ENCODE results near the gene ARHGAP18.

ARHGAP18 gene

DNA sequence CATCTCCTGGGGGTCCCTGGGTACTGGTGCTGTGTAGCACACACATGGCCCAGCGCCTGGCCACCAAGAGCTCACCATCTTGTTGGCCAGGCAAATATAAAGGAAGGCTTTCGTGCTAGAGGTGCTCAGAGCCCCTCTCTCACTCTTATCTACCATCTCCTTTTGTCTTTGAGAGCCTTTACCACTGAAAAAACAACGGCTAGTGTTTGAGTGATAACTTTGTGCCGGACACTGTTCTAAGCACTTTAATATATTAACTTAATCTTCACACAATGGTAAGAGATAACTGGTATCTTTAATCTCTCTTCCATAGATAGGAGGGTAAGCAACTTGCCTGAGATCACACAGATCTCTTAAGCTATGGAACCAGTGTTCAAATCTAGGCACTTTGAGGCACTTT lies 21.5 kb upstream of the ARHGAP18 start:
- Mint-ChIP-seq H3K9me3 (no peaks in the 10 kb centered on the region), H3K27me3 (ENCODE audit: low read depth, poor library complexity) (no peaks in the 10 kb centered on the region), H3K27ac (no peak overlapping the region), H3K36me3 (ENCODE audit: low read depth) (no peaks in the 10 kb centered on the region), H3K4me3 (no peak overlapping the region), H3K4me1 (no peaks in the 10 kb centered on the region)
- TF ChIP-seq CTCF (IDR thresholded peaks at IDR 0.05): no peak
- DNase-seq: no peak

GRCh38 chr6:129730477-129731165 lies 20.6 kb upstream of the ARHGAP18 start:
- peak; percentile 29 for TF ChIP-seq CTCF (IDR thresholded peaks at IDR 0.05)
- H3K9me3 Mint-ChIP-seq: no peaks in the 10 kb centered on the region
- H3K27me3 Mint-ChIP-seq (ENCODE audit: low read depth, poor library complexity): no peaks in the 10 kb centered on the region
- no peak overlapping the region for H3K4me3 Mint-ChIP-seq
- no peak for DNase-seq
- H3K36me3 Mint-ChIP-seq (ENCODE audit: low read depth): no peaks in the 10 kb centered on the region
- H3K27ac Mint-ChIP-seq: no peak overlapping the region
- H3K4me1 Mint-ChIP-seq: no peaks in the 10 kb centered on the region

DNA sequence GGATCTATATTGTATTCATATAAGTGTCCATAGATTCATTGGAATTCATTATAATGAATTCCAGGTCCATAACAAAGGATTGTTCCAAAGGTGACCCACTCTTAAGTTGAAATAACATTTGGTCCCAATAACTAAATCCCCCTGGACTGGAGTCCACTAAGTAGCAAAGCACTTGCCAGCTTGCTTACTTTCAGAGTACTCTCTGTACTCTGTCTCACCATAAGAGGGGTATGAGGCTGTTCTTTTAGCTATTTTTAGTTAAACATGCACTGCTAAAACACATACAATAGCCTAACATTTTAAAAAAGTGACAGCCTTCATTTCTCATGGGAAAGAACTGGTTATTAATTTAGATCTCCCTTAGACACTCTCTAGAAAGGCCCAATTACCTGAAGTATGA lies 16.7 kb upstream of the ARHGAP18 start:
- Mint-ChIP-seq H3K4me1 (no peaks in the 10 kb centered on the region), H3K4me3 (no peak overlapping the region), H3K9me3 (no peaks in the 10 kb centered on the region), H3K27ac (no peak overlapping the region), H3K27me3 (ENCODE audit: low read depth, poor library complexity) (no peaks in the 10 kb centered on the region), H3K36me3 (ENCODE audit: low read depth) (no peaks in the 10 kb centered on the region)
- TF ChIP-seq CTCF (IDR thresholded peaks at IDR 0.05): no peak
- DNase-seq: no peak

GRCh38 chr6:129725341-129725740 lies 15.4 kb upstream of the ARHGAP18 start:
- Mint-ChIP-seq H3K4me1 (no peaks in the 10 kb centered on the region), H3K27ac (no peak overlapping the region), H3K4me3 (no peak overlapping the region)

GRCh38 chr6:129719692-129720091 lies 9.7 kb upstream of the ARHGAP18 start:
- Mint-ChIP-seq H3K9me3 (no peaks in the 10 kb centered on the region), H3K4me3 (no peak overlapping the region), H3K4me1 (no peaks in the 10 kb centered on the region), H3K27ac (no peak overlapping the region), H3K27me3 (ENCODE audit: low read depth, poor library complexity) (no peaks in the 10 kb centered on the region), H3K36me3 (ENCODE audit: low read depth) (no peaks in the 10 kb centered on the region)
- no peak for TF ChIP-seq CTCF (IDR thresholded peaks at IDR 0.05)
- DNase-seq: no peak

More at GRCh38 chr6:129725341-129725740, 15.4 kb upstream of the ARHGAP18 start:
- TF ChIP-seq CTCF (IDR thresholded peaks at IDR 0.05): no peak
- H3K36me3 Mint-ChIP-seq (ENCODE audit: low read depth): no peaks in the 10 kb centered on the region
- H3K27me3 Mint-ChIP-seq (ENCODE audit: low read depth, poor library complexity): no peaks in the 10 kb centered on the region
- DNase-seq: no peak
- no peaks in the 10 kb centered on the region for H3K9me3 Mint-ChIP-seq

DNA sequence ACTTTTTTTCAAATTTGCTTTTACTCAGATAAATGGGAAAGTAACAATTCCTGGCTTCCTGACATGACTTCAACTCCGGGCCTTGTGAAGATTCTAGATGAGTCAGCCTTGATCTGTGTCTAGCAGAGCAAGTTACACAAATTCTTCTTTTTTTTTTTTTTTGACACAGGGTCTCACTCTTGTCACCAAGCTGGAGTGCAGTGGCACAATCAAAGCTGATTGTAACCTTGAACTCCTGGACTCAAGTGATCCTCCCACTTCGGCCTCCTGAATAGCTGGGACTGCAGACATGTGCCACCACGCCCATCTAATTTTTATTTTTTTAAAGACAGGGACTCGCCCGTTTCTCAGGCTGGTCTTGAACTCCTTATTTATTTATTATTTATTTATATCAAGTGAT lies 7.3 kb upstream of the ARHGAP18 start:
- no peak for TF ChIP-seq CTCF (IDR thresholded peaks at IDR 0.05)
- Mint-ChIP-seq H3K4me1 (no peaks in the 10 kb centered on the region), H3K27me3 (ENCODE audit: low read depth, poor library complexity) (no peaks in the 10 kb centered on the region), H3K36me3 (ENCODE audit: low read depth) (no peaks in the 10 kb centered on the region), H3K27ac (peak overlapping the region; percentile 79), H3K9me3 (no peaks in the 10 kb centered on the region), H3K4me3 (no peak overlapping the region)
- no peak for DNase-seq
